Measurements from ENCODE around the gene TIMM13.

The TIMM13 gene

GRCh38 chr19:2382530-2383222 lies 44.7 kb downstream of the TIMM13 start:
- H3K27ac ChIP-seq (ENCODE audit: insufficient read depth, low read length, poor library complexity, severe bottlenecking), result no peak overlapping the region
- no peak overlapping the region for H3K4me3 ChIP-seq (ENCODE audit: insufficient read depth, low read depth, low read length, poor library complexity, severe bottlenecking)
- H3K36me3 ChIP-seq (ENCODE audit: control insufficient read depth, insufficient read depth, low read length), result no peaks in the 10 kb centered on the region
- H3K27me3 ChIP-seq (replicated peaks; ENCODE audit: control insufficient read depth, insufficient read depth, low read length, poor library complexity, severe bottlenecking), result no peaks in the 10 kb centered on the region
- H3K9me3 ChIP-seq (ENCODE audit: control insufficient read depth, low read length), result peaks cover 3% of the 10 kb centered on the region
- H3K4me1 ChIP-seq (ENCODE audit: control insufficient read depth, insufficient read depth, low read length, poor library complexity, severe bottlenecking), result no peaks in the 10 kb centered on the region
- DNase-seq, result no peak

DNA sequence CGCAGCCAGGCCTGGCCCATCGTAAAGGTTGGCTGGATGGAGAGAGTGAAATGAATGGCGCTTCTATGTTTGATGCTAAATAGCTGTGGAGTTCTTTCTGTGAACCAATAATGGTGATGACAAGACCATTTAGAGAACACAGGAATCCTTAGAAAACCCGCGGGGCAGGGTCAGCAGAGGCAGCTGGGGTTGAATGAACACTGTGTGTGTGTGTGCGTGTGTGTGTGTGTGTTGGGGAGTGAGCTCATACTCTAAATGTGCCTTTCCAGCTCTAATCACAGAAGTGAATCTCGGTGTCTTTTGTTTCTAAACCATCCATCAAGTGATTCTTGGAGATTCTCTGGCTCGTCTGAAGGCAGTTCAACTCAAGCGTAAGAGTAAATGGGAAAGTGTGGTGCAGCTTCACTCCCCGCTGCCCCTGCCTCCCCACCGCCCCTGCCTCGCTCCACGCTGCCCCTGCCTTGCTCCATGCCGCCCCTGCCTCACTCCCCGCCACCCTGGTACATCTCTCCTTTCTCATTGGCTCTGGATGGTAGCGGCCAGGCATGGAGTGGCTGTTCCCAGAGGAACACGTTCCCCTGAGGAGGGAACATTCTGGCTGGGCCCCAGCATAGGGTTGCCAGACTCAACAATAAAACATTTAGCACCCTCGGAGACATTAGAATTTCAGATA lies 46.1 kb downstream of the TIMM13 start:
- H3K36me3 ChIP-seq (ENCODE audit: control insufficient read depth, insufficient read depth, low read length), result no peaks in the 10 kb centered on the region
- no peaks in the 10 kb centered on the region for H3K4me1 ChIP-seq (ENCODE audit: control insufficient read depth, insufficient read depth, low read length, poor library complexity, severe bottlenecking)
- no peak for DNase-seq
- no peaks in the 10 kb centered on the region for H3K27me3 ChIP-seq (replicated peaks; ENCODE audit: control insufficient read depth, insufficient read depth, low read length, poor library complexity, severe bottlenecking)
- peaks cover 3% of the 10 kb centered on the region for H3K9me3 ChIP-seq (ENCODE audit: control insufficient read depth, low read length)
- H3K27ac ChIP-seq (ENCODE audit: insufficient read depth, low read length, poor library complexity, severe bottlenecking), result no peak overlapping the region
- H3K4me3 ChIP-seq (ENCODE audit: insufficient read depth, low read depth, low read length, poor library complexity, severe bottlenecking), result no peak overlapping the region

GRCh38 chr19:2380567-2380966 lies 46.8 kb downstream of the TIMM13 start:
- Histone ChIP-seq H3K27me3 (replicated peaks; ENCODE audit: control insufficient read depth, insufficient read depth, low read length, poor library complexity, severe bottlenecking) (no peaks in the 10 kb centered on the region), H3K27ac (ENCODE audit: insufficient read depth, low read length, poor library complexity, severe bottlenecking) (no peak overlapping the region), H3K36me3 (ENCODE audit: control insufficient read depth, insufficient read depth, low read length) (no peaks in the 10 kb centered on the region), H3K4me3 (ENCODE audit: insufficient read depth, low read depth, low read length, poor library complexity, severe bottlenecking) (no peak overlapping the region), H3K4me1 (ENCODE audit: control insufficient read depth, insufficient read depth, low read length, poor library complexity, severe bottlenecking) (no peaks in the 10 kb centered on the region), H3K9me3 (ENCODE audit: control insufficient read depth, low read length) (peaks cover 3% of the 10 kb centered on the region)
- no peak for DNase-seq

GRCh38 chr19:2376784-2377519 lies 50.4 kb downstream of the TIMM13 start:
- Histone ChIP-seq H3K27ac (ENCODE audit: insufficient read depth, low read length, poor library complexity, severe bottlenecking) (no peak overlapping the region), H3K9me3 (ENCODE audit: control insufficient read depth, low read length) (peaks cover 3% of the 10 kb centered on the region), H3K4me1 (ENCODE audit: control insufficient read depth, insufficient read depth, low read length, poor library complexity, severe bottlenecking) (no peaks in the 10 kb centered on the region), H3K4me3 (ENCODE audit: insufficient read depth, low read depth, low read length, poor library complexity, severe bottlenecking) (no peak overlapping the region), H3K36me3 (ENCODE audit: control insufficient read depth, insufficient read depth, low read length) (no peaks in the 10 kb centered on the region), H3K27me3 (replicated peaks; ENCODE audit: control insufficient read depth, insufficient read depth, low read length, poor library complexity, severe bottlenecking) (no peaks in the 10 kb centered on the region)
- no peak for DNase-seq
